NCI-H2081 (cell line): ENCODE measurements around the gene ZSWIM8.
A peak's percentile ranks its signal among the peaks of the same experiment; 100 is the strongest.
"Not testable (repeated sequence)": the region's sequence is repeated elsewhere in the genome, so short reads cannot be mapped to it uniquely, and the experiment has no call there.

Experiments
- DNase-seq, 2 experiments: peaks; one replicate each; lab custom pipeline; 2025; lab: John Stamatoyannopoulos, UW

The ZSWIM8 gene

GRCh38 chr10:73772281-73773151, 12.9 kb upstream of the ZSWIM8 start:
- DNase-seq = peak; percentile 48 to 65

- peak in 1 of 2 experiments; percentile 6 for DNase-seq
Measured at GRCh38 chr10:73773152-73773879, 12.1 kb upstream of the ZSWIM8 start.

- peak in 1 of 2 experiments; percentile 1 for DNase-seq
Measured at GRCh38 chr10:73774637-73775036, 10.8 kb upstream of the ZSWIM8 start.

GRCh38 chr10:73779018-73779417, 6.4 kb upstream of the ZSWIM8 start:
- no peak for DNase-seq

- DNase-seq = no peak
Measured at GRCh38 chr10:73779539-73780197, 5.7 kb upstream of the ZSWIM8 start.

- no peak for DNase-seq
Measured at GRCh38 chr10:73780301-73780700, 5.1 kb upstream of the ZSWIM8 start.

- DNase-seq = peak in 1 of 2 experiments; percentile 36
Measured at GRCh38 chr10:73780966-73781365, 4.4 kb upstream of the ZSWIM8 start.

- DNase-seq = no peak
Measured at GRCh38 chr10:73781548-73781878, 3.9 kb upstream of the ZSWIM8 start.

- DNase-seq = peak; percentile 72 to 82
Measured at GRCh38 chr10:73781879-73782748, 3.3 kb upstream of the ZSWIM8 start, which contains the start of gene CHCHD1. CHCHD1 (plus strand) TSS chr10:73782048; CDS start chr10:73782076, 28 bp downstream.

- DNase-seq = no peak
Measured at GRCh38 chr10:73782749-73783085, 2.7 kb upstream of the ZSWIM8 start.

- peak in 1 of 2 experiments; percentile 7 for DNase-seq
Measured at GRCh38 chr10:73785721-73786511, 510 bp downstream of the ZSWIM8 start.

GRCh38 chr10:73786512-73786885, 1.1 kb downstream of the ZSWIM8 start:
- DNase-seq = no peak

- DNase-seq = not testable (repeated sequence)
Measured at GRCh38 chr10:73787031-73787800, 1.8 kb downstream of the ZSWIM8 start.

GRCh38 chr10:73788864-73789658, 3.7 kb downstream of the ZSWIM8 start:
- no peak for DNase-seq

- no peak for DNase-seq
Measured at GRCh38 chr10:73789659-73790055, 4.3 kb downstream of the ZSWIM8 start.

- no peak for DNase-seq
Measured at GRCh38 chr10:73790886-73791625, 5.7 kb downstream of the ZSWIM8 start.

GRCh38 chr10:73791871-73792400, 6.5 kb downstream of the ZSWIM8 start:
- no peak for DNase-seq

- no peak for DNase-seq
Measured at GRCh38 chr10:73793456-73793855, 8.1 kb downstream of the ZSWIM8 start.
